ENCODE results near the gene THAP7. TPM values are rescaled to one million over a fixed set of nuclear protein-coding genes. Genes with fewer than 3 reads are reported as not detected.

The THAP7 gene
- total and polyA plus RNA-seq, 9 of the 15 experiments (the other 6 are each of a cell fraction or from before 2014, with no cell fraction given) = 7.9 to 263 (median 84.1) TPM

DNA sequence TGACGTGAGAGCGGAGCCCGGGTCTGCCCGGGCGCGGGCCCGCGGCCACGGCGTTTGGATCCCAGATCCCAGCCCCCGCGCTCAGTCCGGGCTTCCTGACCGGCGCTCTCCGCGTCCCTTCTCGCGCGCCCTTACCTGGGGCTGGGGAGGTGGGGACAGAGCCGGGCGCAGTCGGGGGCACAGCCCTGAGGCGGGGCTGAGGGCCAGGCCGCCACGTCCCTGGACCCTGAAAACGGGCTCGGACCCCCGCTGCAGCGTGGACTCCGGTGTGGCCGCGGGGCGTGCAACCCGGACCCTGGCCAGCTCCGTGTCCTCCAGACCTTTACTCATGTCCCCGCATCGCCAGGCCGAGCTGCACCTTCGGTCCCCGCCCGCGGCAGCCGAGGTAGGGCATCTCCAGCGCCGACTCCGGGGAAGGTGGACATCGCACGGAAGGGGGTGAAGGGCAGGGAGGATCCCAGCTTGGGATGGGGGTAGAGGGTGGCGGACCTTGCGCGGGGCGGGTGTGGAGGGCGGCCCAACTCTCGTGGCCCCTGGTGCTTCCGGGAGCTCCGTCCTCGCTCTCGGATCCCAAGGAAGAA lies 44.7 kb downstream of the THAP7 start (continued):
- TF ChIP-seq, protein P1, sequence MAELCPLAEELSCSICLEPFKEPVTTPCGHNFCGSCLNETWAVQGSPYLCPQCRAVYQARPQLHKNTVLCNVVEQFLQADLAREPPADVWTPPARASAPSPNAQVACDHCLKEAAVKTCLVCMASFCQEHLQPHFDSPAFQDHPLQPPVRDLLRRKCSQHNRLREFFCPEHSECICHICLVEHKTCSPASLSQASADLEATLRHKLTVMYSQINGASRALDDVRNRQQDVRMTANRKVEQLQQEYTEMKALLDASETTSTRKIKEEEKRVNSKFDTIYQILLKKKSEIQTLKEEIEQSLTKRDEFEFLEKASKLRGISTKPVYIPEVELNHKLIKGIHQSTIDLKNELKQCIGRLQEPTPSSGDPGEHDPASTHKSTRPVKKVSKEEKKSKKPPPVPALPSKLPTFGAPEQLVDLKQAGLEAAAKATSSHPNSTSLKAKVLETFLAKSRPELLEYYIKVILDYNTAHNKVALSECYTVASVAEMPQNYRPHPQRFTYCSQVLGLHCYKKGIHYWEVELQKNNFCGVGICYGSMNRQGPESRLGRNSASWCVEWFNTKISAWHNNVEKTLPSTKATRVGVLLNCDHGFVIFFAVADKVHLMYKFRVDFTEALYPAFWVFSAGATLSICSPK (IDR thresholded peaks at IDR 0.05; ENCODE audit: borderline replicate concordance) = no peak
- TF ChIP-seq ZBTB40 (IDR thresholded peaks at IDR 0.05) (no peak), ZBTB40 (CRISPR knock-in tag; IDR thresholded peaks at IDR 0.05) (no peak), SIN3B (IDR thresholded peaks at IDR 0.05; ENCODE audit: low read depth) (no peak), RBM15 (IDR thresholded peaks at IDR 0.05; ENCODE audit: insufficient read depth, low read length) (no peak), BCLAF1 (IDR thresholded peaks at IDR 0.05; ENCODE audit: borderline replicate concordance in 1 of 2, control insufficient read depth in 1 of 2, low read depth in 2 of 2, low read length in 1 of 2) (no peak), BRCA1 (IDR thresholded peaks at IDR 0.05) (no peak), BRCA1 (CRISPR knock-in tag; IDR thresholded peaks at IDR 0.05) (0 out of 2 replicates have a peak, but pooled peaks have one; percentile 7), HNRNPUL1 (IDR thresholded peaks at IDR 0.05; ENCODE audit: low read length) (no peak), CREM (IDR thresholded peaks at IDR 0.05; ENCODE audit: low read depth) (0 out of 2 replicates have a peak, but pooled peaks have one; percentile 2)
- TF ChIP-seq, protein P2, sequence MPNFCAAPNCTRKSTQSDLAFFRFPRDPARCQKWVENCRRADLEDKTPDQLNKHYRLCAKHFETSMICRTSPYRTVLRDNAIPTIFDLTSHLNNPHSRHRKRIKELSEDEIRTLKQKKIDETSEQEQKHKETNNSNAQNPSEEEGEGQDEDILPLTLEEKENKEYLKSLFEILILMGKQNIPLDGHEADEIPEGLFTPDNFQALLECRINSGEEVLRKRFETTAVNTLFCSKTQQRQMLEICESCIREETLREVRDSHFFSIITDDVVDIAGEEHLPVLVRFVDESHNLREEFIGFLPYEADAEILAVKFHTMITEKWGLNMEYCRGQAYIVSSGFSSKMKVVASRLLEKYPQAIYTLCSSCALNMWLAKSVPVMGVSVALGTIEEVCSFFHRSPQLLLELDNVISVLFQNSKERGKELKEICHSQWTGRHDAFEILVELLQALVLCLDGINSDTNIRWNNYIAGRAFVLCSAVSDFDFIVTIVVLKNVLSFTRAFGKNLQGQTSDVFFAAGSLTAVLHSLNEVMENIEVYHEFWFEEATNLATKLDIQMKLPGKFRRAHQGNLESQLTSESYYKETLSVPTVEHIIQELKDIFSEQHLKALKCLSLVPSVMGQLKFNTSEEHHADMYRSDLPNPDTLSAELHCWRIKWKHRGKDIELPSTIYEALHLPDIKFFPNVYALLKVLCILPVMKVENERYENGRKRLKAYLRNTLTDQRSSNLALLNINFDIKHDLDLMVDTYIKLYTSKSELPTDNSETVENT (CRISPR knock-in tag; IDR thresholded peaks at IDR 0.05) = no peak
